ENCODE results near the gene RNF130.
"Not testable (repeated sequence)": the region's sequence is repeated elsewhere in the genome, so short reads cannot be mapped to it uniquely, and the experiment has no call there.

Gene RNF130

GRCh38 chr5:179967489-179967888, 104.1 kb downstream of the RNF130 start:
- DNase-seq: no peak

- DNase-seq: no peak
Observed at GRCh38 chr5:179964015-179964414, 107.5 kb downstream of the RNF130 start.

GRCh38 chr5:179963375-179963774, 108.2 kb downstream of the RNF130 start:
- no peak for DNase-seq

- DNase-seq: no peak
Observed at GRCh38 chr5:179960204-179960831, 111.2 kb downstream of the RNF130 start.

- DNase-seq: no peak
Observed at GRCh38 chr5:179959641-179960040, 111.9 kb downstream of the RNF130 start.

- not testable (repeated sequence) for DNase-seq
Observed at GRCh38 chr5:179959118-179959517, 112.4 kb downstream of the RNF130 start.

- DNase-seq: no peak
Observed at GRCh38 chr5:179955630-179956029, 115.9 kb downstream of the RNF130 start.

- DNase-seq: no peak
Observed at GRCh38 chr5:179955062-179955461, 116.5 kb downstream of the RNF130 start.

GRCh38 chr5:179954434-179954833, 117.1 kb downstream of the RNF130 start:
- DNase-seq: no peak

GRCh38 chr5:179953987-179954386, 117.6 kb downstream of the RNF130 start:
- no peak for DNase-seq

GRCh38 chr5:179936976-179937681, 134.4 kb downstream of the RNF130 start:
- no peak for DNase-seq

- DNase-seq: no peak
Observed at GRCh38 chr5:179930788-179931473, 140.6 kb downstream of the RNF130 start.

- DNase-seq: no peak
Observed at GRCh38 chr5:179927824-179928223, 143.7 kb downstream of the RNF130 start.

- no peak for DNase-seq
Observed at GRCh38 chr5:179926657-179927056, 144.9 kb downstream of the RNF130 start.

- no peak for DNase-seq
Observed at GRCh38 chr5:179923436-179923835, 148.1 kb downstream of the RNF130 start.

- DNase-seq: no peak
Observed at GRCh38 chr5:179920175-179920574, 151.4 kb downstream of the RNF130 start.

GRCh38 chr5:179919487-179920060, 152.0 kb downstream of the RNF130 start:
- no peak for DNase-seq

- no peak for DNase-seq
Observed at GRCh38 chr5:179918742-179919486, 152.6 kb downstream of the RNF130 start.

- DNase-seq: no peak
Observed at GRCh38 chr5:179916523-179916922, 155.0 kb downstream of the RNF130 start.

GRCh38 chr5:179915406-179915935, 156.1 kb downstream of the RNF130 start:
- DNase-seq: no peak

GRCh38 chr5:179914032-179914755, 157.4 kb downstream of the RNF130 start:
- no peak for DNase-seq

- DNase-seq: no peak
Observed at GRCh38 chr5:179913461-179913860, 158.1 kb downstream of the RNF130 start.
